GM21723 (cell line): Measurements from ENCODE around the gene PDE6B.

ENCODE experiments used
- ATAC-seq: cut with Tn5 transposase; IDR thresholded peaks from one replicate; pipeline ENCODE4 v1.9.1; 2021; ENCODE audit warnings: mild to moderate bottlenecking, moderate library complexity; ENCODE audit not compliant: unreplicated experiment

The PDE6B gene

DNA sequence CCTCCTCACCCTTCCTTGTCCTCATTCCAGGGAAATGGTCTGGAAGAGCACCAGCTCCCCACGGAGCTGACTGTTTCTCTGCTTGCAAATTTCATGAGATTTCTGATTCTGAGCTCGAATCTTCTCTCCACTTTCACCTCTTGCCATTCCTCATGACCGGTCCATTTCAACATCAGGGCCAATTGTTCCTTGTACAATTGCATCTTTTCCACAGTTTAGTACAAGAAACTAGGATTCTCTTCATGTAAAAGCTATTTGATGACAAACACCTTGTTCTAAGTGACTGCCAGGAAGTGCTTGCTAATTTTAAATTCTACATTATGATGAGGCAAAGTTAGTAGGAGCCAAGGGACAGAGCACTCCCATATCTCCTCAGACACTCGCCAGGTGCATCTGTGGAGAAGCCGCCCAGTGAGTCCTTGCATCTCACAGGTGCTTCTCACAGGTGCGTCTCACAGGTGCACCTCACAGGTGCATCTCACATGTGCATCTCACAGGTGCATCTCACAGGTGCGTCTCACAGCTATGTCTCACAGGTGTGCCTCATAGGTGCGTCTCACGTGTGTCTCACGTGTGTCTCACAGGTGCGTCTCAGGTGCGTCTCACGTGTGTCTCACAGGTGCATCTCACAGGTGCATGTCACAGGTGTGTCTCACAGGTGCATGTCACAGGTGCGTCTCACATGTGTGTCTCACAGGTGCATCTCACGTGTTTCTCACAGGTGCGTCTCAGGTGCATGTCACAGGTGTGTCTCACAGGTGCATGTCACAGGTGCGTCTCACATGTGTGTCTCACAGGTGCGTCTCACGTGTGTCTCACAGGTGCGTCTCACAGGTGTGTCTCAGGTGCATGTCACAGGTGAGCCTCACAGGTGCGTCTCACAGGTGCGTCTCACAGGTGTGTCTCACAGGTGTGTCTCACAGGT, 3.0 kb upstream of the PDE6B start:
- no peak for ATAC-seq

DNA sequence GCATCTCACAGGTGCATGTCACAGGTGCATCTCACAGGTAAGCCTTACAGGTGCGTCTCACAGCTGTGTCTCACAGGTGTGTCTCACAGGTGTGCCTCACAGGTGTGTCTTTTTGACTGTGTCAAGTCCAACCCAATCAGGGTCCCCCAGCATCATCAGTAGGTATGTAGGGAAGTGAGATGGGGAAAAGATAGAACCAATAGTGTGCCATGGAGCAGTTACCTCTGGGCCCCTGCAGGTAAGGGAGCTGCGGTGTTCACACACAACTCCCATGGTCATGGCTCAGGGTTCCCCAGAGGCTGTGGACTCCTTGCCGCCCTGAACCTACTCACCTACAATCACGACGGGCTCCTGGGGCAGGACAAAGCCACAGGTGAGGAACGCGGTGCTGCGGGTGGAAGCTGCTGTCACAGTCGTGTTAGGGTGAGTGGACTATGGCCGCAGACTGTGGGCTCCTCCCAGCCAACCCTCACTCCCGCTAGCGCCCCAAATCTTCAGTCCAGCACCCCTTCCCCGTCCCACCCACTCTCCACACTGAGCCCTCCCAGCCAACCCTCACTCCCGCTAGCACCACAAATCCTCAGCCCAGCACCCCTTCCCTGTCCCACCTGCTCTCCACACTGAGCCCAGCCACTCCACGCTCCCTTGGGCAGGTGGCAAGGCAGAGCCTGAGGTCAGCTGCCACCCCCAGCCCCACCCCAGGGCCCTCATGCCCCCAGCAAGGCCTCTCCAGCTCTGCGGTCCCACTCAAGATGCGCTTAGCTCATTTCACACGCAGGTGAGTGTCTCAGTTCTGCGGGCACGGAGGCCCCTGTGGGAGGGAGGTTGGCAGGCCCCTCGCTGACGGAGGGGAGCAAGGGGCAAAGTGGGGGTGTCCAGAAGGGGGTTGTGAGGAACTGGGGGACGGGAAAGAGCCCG, 2.1 kb upstream of the PDE6B start:
- no peak for ATAC-seq

DNA sequence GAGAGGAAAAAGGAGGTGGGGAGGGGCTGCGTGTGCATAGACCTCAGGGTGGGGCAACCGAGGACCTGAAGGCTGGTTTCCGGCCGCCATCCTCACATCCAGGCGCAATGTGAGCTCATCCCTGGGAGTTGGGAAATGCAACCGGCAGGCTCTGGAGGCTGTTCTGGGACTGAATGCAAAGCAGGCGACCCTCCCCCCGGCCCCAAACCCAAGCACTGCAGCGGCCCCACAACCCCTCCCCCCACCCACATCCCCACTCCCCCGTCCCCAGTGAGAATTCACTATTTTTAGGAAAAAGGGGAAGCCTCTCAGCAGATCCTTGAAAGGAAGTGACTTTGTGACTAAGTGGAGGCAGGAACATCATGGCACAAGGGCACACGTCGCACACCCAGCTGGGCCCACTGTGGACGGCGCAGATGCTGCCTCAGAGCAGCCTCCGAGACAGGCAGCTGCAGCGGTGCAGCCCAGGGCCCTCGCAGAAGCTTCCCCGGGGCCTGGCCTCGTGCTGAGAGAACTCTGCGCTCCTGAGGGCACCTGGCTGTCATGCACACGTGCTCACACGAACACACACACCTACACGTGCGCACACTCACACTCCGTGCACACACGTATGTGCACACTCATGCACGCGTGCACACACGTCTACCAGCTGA, 1.3 kb upstream of the PDE6B start:
- ATAC-seq: no peak

DNA sequence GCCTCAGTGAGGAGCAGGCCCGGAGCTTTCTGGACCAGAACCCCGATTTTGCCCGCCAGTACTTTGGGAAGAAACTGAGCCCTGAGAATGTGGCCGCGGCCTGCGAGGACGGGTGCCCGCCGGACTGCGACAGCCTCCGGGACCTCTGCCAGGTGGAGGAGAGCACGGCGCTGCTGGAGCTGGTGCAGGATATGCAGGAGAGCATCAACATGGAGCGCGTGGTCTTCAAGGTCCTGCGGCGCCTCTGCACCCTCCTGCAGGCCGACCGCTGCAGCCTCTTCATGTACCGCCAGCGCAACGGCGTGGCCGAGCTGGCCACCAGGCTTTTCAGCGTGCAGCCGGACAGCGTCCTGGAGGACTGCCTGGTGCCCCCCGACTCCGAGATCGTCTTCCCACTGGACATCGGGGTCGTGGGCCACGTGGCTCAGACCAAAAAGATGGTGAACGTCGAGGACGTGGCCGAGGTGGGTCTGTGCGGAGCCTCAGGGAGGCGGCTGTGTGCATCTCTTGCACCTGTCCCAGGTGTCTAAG, 323 bp downstream of the PDE6B start:
- ATAC-seq: no peak

DNA sequence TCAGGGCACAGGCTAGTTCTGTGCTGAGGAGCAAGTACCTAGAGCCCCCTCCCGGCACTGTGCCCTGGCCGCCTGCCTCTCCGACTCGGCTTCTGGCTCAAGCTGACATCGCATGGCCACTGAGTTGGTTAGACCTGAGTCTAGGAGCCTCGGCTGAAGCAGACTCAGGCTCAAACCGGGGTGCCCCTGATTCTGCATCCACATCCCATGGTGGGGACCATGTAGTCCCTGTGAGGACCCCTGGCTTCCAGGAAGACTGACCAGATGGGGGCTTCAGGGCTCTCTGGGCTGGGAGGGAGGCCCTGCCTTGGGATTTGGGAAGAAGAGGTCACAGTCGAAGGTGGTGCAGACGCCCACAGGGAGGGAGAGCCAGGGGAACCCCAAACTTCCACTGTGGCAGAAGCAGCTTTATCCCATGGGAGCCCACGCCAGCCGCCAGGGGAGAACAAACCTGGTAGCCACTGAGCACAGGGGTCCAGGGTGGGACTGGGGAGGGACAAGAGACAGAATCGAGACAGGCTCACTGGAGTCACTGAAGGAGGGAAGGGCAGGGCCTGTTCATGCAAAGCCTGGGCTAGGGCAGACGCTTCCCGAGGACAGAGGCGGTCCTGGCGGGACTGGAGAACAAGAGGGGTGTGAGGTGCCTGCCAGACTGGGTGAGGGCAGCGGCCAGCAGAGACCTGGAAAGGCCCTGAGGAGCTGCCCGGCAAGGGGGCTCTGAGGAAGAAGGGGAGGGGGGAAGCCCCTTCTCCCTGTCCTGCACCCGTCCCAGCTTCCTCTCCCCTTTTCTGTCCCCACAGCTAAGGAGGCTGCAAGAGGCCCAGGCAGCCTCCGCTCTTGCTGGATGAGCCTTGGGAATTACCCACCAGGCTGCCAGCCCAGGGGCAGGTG, 1.1 kb downstream of the PDE6B start:
- ATAC-seq: no peak

DNA sequence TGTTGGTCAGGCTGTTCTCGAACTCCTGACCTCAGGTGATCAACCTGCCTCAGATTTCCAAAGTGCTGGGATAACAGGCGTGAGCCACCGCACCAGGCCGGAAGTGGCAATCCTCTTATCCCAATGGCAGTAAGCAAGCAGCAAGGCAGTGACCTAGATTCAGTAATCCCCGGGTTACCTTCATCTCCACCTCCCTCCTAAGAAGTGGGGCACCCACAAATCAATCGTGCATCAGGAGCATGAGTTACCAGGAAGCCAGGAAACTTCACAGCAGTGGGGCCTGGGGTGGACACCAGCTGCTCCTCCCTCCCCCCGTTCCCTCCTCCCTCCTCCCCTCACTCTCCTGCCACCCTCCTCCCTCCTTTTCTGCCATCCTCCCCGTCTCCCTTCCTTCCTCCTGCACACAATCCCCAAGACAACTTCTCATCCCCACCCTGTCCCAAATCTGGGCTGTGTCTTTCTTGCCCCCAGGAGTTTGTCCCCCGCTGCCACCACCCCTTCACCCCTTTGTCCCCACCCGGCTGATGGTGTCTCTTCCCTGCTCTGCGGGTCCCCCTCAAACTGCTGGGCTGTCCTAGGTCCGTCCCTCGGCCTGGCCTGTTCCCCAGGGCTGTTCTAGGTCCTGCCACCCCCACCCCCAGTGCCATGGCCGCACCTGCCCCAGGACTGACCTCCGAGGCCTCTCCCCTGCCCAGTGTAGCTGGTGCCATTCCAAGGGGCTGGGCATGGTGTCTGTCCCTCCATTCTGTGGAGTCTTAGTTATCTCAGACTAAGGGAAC, 2.2 kb downstream of the PDE6B start:
- no peak for ATAC-seq

DNA sequence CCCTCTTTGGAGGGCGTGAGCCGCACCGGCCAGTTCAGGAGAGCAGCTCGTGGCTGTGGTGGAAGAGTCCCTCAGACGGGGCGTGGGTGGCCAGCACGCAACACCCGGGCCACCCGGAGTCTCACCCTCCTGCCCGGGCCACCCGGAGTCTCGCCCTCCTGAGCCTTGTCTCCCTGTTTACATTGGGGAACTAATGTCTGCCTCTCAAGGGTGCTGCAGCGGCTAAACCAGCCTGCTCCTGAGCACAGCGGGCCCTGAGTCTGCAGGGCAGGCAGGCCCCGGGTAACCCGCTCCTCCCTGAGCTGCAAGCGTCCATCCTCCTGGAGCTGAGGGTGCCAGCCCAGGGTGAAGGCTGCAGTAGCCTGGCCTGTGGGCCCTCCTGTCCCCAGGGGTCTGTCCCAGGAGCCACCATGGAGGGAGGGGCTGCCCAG, 3.0 kb downstream of the PDE6B start:
- no peak for ATAC-seq

DNA sequence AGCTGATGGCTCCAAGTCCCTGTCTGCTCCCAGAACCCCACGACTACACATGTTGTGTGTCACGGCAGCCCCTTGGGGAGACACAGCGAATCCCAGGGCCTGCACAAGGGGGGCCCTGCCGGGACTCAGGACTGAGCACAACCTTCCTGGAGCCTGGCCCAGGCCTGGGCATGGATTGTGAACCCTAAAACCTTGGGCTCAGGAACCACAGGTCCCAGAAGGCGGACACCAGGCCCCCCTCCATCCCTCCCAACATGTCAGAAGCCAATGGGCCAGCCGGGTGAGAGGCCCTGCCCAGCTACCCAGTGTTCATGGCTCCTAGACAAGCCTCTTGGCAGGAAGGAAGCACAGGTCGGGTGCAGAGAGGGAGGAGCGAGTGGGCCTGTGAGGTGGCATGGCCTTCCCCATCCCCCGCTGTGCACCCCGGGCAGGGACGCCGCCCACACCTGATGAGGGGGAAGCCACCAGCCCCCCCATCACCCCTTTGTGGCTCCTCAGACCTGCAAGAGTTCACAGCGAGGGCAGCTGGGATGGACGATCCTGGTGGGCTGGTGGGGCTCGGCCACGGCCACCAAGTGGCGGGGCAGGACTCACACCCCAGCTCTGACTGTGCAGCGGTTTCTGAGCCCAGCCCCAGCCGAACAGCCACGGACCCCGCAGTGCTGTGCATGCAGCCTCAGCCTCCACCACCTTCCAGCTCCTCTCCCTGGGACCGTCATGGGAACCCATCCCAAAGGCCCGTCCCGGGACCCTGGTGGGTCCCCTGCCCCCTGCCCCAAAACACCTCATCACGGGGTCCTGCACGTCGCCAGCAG, 3.7 kb downstream of the PDE6B start:
- no peak for ATAC-seq

DNA sequence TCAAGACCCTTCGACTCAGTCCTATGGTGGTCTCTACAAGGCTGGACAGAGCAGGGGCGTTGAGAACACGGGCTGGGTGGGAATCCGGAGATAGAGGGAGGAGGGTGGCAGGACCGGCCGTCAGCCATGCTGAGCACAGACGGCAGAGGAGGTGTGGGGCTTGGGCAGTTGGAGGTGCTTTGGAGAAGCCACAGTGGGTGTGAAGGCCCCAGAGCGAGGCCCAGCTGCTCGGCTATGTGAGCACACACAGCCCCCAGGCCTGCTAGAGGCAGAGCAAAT, 4.2 kb downstream of the PDE6B start:
- no peak for ATAC-seq

DNA sequence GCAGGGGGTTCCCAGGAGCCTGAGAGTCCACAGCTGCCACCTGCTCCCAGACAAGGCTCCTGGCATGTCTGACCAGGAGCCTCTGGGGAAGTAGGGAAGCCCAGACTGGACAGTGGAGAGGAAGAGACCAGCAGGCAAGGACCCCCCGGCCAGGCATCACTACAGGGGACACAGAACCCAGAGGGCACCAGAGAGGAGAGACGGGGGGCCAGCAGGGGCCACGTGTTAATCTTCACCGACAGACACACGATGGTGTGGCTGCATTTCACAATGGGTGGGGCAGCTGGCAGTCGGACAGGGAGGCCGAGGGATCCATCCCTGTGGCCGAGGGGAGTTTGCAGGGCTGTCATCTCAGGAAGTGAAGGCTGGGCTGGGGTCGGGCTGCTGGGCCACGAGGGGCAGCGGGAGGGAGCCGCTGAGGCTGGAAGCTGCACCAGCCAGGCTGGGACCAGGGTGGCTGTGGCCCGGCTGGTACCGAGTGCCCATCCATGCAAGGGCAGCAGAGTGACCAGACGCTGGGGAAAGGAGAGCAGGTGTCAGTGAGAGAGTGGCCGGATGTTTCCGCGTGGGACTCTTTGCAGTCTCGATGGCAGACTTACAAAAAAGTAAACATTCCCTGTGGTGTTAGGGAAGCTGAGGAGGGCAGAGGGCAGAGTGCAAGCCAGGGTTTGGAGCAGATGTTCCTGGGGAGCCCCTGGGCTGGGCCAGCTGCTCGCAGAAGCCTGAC, 4.7 kb downstream of the PDE6B start:
- ATAC-seq: no peak

DNA sequence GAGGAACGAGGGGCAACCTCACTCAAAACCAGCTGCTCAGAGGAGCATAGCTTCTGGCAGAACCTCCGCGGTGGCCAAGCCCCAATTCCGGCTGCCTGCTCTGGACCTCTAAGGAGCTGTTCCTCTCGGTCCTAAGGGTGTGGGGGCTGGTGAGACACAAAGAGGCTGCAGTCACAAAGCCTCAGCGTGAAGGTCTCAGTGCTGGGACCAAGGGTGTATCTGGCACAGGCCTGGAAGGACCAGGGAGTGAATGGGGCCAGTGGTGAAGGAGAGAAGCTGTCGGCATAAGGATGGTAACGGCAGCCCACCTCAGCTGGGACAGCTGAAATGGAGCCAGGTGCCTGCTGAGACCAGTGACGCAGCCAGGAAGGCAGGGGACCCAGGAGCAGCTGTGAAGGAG, 5.3 kb downstream of the PDE6B start:
- no peak for ATAC-seq

DNA sequence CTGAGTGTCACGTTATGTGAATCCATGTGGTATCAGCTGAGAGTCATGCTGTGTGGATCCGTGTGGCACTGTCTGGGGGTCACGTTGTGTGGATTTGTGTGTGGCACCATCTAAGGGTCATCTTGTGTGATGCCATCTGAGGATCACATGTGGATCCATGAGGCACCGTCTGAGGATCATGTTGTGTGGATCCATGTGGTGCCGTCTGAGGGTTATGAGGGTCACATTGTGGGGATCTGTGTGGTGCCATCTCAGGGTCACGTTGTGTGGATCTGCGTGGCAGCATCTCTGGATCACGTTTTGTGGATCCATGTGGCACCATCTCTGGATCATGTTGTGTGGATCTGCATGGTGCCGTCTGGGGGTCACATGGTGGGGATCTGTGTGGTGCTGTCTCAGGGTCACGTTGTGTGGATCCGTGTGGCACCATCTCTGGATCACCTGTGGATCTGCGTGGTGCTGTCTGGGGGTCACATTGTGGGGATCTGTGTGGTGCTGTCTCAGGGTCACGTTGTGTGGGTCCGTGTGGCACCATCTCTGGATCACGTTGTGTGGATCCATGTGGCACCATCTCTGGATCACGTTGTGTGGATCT, 6.9 kb downstream of the PDE6B start:
- no peak for ATAC-seq

DNA sequence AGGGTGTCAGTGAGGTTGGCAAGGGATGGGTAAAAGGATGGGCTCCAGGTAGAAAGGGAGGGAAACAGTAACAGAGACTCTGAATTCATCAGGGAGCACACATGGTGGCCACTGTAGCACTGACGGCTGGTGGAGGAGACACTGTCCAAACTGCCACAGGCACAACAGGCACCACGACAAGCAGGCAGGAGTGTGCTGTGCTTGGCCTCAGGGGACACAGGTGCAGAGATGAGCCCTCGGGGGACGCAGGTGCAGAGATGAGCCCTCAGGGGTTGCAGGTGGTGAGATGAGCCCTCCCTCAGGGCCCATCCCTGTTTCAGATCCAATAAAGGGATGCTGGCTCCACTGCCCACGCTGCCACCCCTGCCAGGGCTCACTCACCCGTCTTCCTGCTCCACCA, 7.6 kb downstream of the PDE6B start:
- no peak for ATAC-seq

DNA sequence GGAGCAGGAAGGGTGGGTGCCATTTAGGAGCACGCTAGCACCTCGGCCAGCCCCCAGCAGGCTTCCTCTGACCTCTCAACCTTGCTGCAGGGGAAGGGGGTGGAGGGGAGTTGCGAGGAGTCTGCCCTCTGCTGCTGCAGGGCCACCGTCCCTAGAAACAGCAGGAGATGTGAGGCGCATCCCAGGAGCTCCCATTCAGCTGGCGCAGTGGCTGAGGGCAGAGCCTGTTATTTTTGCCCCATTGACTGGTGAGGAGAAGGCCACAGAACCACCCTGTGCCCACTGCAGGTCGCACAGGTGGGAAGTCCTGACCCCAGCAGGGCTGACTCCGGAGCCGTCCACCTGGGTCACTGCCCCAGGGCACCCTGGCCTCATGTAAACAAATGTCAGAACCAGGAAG, 8.0 kb downstream of the PDE6B start:
- no peak for ATAC-seq

DNA sequence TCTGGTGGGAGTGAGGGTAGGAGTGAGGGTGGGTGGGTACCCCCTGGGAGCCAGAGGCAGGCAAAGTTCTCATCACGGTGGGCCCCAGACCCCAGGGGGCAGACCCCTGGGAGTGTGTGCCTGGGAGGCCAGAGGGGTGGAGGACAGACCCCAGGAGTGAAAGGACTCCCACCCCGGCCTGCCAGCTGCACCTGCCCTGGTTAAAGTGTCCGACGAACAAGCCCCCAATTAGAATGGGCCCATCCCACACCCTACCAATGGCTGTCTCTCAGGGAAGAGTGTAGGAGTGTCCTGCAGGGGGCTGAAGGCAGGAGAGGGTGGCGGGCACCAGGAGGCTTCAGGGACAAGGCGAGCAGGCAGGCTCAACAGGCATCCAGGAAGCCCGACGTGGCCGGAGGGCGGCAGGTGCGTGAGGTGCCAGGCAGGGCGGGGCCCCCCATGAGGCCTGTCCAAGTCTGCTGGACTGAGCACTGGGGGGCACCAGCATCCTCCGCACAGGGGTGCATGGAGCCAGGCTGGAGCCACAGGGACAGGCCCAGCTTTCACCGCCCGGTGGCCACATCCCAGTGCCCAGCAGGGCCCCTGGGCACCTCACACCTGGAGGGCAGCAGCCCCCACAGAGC, 8.7 kb downstream of the PDE6B start:
- no peak for ATAC-seq

DNA sequence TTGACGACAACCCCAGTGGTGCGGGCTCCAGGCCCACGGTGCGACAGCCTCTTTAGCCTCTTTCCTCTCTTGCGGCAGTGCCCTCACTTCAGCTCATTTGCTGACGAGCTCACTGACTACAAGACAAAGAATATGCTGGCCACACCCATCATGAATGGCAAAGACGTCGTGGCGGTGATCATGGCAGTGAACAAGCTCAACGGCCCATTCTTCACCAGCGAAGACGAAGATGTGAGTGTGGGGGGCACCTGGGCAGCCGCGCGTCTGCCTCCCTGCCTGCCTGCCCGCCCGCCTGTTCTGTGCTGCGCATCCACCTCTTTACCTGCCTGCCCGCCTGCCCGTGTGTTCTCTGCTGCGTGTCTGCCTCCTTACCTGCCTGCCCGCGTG, 9.2 kb downstream of the PDE6B start:
- ATAC-seq: no peak
